Activated naive CD4-positive, alpha-beta T cell treated with anti-CD3 and anti-CD28 coated beads, Interleukin-2, amount 50 U/mL, for 72 hours (primary cell): ENCODE results near the gene DIRAS2. TPM values are rescaled to one million over a fixed set of nuclear protein-coding genes. Genes with fewer than 3 reads are reported as not detected.
"Not testable (repeated sequence)": the region's sequence is repeated elsewhere in the genome, so short reads cannot be mapped to it uniquely, and the experiment has no call there.

Experiments used
- ATAC-seq, 2 donors: fragments of 150-1000 bp; cut with Tn5 transposase; 2 replicates each; pipeline ENCODE4 v1.10.0; 2021; ENCODE audit warnings: mild to moderate bottlenecking in 2 of 2, moderate library complexity in 2 of 2
- DNase-seq, 2 donors: peaks; one replicate each; pipeline ENCODE4 v3.0.0; 2021 to 2022; ENCODE audit warnings: low spot score in 2 of 2
- H3K27ac Mint-ChIP-seq, 2 donors: one replicate each; pipeline ENCODE4 v1.8.0; 2022; ENCODE audit warnings: mild to moderate bottlenecking in 2 of 2, mixed read lengths in 2 of 2
- H3K36me3 Mint-ChIP-seq, 2 donors: one replicate each; pipeline ENCODE4 v1.8.0; 2022; ENCODE audit warnings: mixed read lengths in 2 of 2
- H3K9me3 Mint-ChIP-seq, 2 donors: one replicate each; pipeline ENCODE4 v1.8.0; 2022; ENCODE audit warnings: mixed read lengths in 2 of 2
- total RNA-seq, 2 donors: library from RNA; stranded (reverse); gene quantifications; one replicate each; pipeline ENCODE4 v1.2.3, GENCODE V29; 2022

DIRAS2 gene
- not detected for total RNA-seq

GRCh38 chr9:90642570-90643539 is at the start of gene DIRAS2:
Gene DIRAS2 (minus strand): TSS chr9:90642824. CDS start chr9:90613827, 28,997 bp downstream.
- no peaks in the 10 kb centered on the region for H3K9me3 Mint-ChIP-seq
- no peak within 1 kb of the TSS for H3K27ac Mint-ChIP-seq
- H3K36me3 Mint-ChIP-seq, result peaks cover 0 to 5% of the 10 kb centered on the region in 2 donors
- ATAC-seq, result peak; percentile 39 to 91
- DNase-seq, result peak in 1 of 2 donors; percentile 38

- peaks cover 8 to 9% of the 10 kb centered on the region in 2 donors for H3K9me3 Mint-ChIP-seq
- DNase-seq (no peak), ATAC-seq (no peak)
- H3K36me3 Mint-ChIP-seq, result peaks cover 0 to 5% of the 10 kb centered on the region in 2 donors
- H3K27ac Mint-ChIP-seq, result no peak overlapping the region
Measured at GRCh38 chr9:90684736-90685135, 42.1 kb upstream of the DIRAS2 start.

GRCh38 chr9:90684106-90684505 is 41.5 kb upstream of the DIRAS2 start:
- Mint-ChIP-seq H3K9me3 (peaks cover 8% of the 10 kb centered on the region in 2 donors), H3K27ac (no peak overlapping the region), H3K36me3 (peaks cover 0 to 4% of the 10 kb centered on the region in 2 donors)
- DNase-seq (no peak), ATAC-seq (no peak)

- DNase-seq (no peak), ATAC-seq (no peak)
- Mint-ChIP-seq H3K27ac (no peak overlapping the region), H3K36me3 (no peaks in the 10 kb centered on the region), H3K9me3 (no peaks in the 10 kb centered on the region)
Measured at GRCh38 chr9:90680534-90680933, 37.9 kb upstream of the DIRAS2 start.

- ATAC-seq (no peak), DNase-seq (no peak)
- peaks cover 0 to 4% of the 10 kb centered on the region in 2 donors for H3K36me3 Mint-ChIP-seq
- H3K27ac Mint-ChIP-seq, result no peak overlapping the region
- peaks cover 0 to 6% of the 10 kb centered on the region in 2 donors for H3K9me3 Mint-ChIP-seq
Measured at GRCh38 chr9:90665072-90665471, 22.4 kb upstream of the DIRAS2 start.

- H3K9me3 Mint-ChIP-seq, result peaks cover 0 to 9% of the 10 kb centered on the region in 2 donors
- DNase-seq (no peak), ATAC-seq (no peak)
- H3K27ac Mint-ChIP-seq, result no peak overlapping the region
- H3K36me3 Mint-ChIP-seq, result no peaks in the 10 kb centered on the region
Measured at GRCh38 chr9:90659650-90660364, 17.2 kb upstream of the DIRAS2 start.

GRCh38 chr9:90658783-90659182 is 16.2 kb upstream of the DIRAS2 start:
- DNase-seq, result no peak
- Mint-ChIP-seq H3K9me3 (peaks cover 0 to 8% of the 10 kb centered on the region in 2 donors), H3K27ac (no peak overlapping the region), H3K36me3 (no peaks in the 10 kb centered on the region)
- ATAC-seq, result no peak

- Mint-ChIP-seq H3K27ac (no peak overlapping the region), H3K36me3 (no peaks in the 10 kb centered on the region), H3K9me3 (peaks cover 0 to 8% of the 10 kb centered on the region in 2 donors)
- ATAC-seq (no peak), DNase-seq (no peak)
Measured at GRCh38 chr9:90658181-90658580, 15.6 kb upstream of the DIRAS2 start.

- not testable (repeated sequence) for ATAC-seq, H3K36me3 Mint-ChIP-seq
Measured at GRCh38 chr9:90656876-90657275, 14.3 kb upstream of the DIRAS2 start.

GRCh38 chr9:90651246-90651645 is 8.6 kb upstream of the DIRAS2 start:
- ATAC-seq (no peak), DNase-seq (no peak)
- H3K36me3 Mint-ChIP-seq, result peaks cover 0 to 18% of the 10 kb centered on the region in 2 donors
- H3K9me3 Mint-ChIP-seq, result peaks cover 12% of the 10 kb centered on the region in 2 donors
- H3K27ac Mint-ChIP-seq, result no peak overlapping the region

More at GRCh38 chr9:90656876-90657275, 14.3 kb upstream of the DIRAS2 start:
- not testable (repeated sequence) for DNase-seq, H3K27ac Mint-ChIP-seq, H3K9me3 Mint-ChIP-seq

- DNase-seq (no peak), ATAC-seq (no peak)
- Mint-ChIP-seq H3K27ac (no peak overlapping the region), H3K9me3 (peaks cover 8 to 12% of the 10 kb centered on the region in 2 donors), H3K36me3 (peaks cover 0 to 18% of the 10 kb centered on the region in 2 donors)
Measured at GRCh38 chr9:90647843-90648242, 5.2 kb upstream of the DIRAS2 start.

GRCh38 chr9:90645721-90646120 is 3.1 kb upstream of the DIRAS2 start:
- Mint-ChIP-seq H3K27ac (no peak overlapping the region), H3K9me3 (peaks cover 5 to 7% of the 10 kb centered on the region in 2 donors), H3K36me3 (peaks cover 0 to 18% of the 10 kb centered on the region in 2 donors)
- ATAC-seq (no peak), DNase-seq (no peak)

GRCh38 chr9:90641884-90642487 is 638 bp downstream of the DIRAS2 start:
- no peak for DNase-seq
- H3K27ac Mint-ChIP-seq, result no peak overlapping the region

GRCh38 chr9:90641086-90641485 is 1.5 kb downstream of the DIRAS2 start:
- Mint-ChIP-seq H3K36me3 (no peaks in the 10 kb centered on the region), H3K27ac (no peak overlapping the region), H3K9me3 (no peaks in the 10 kb centered on the region)
- DNase-seq (no peak), ATAC-seq (no peak)

More at GRCh38 chr9:90641884-90642487, 638 bp downstream of the DIRAS2 start:
- no peaks in the 10 kb centered on the region for H3K36me3 Mint-ChIP-seq
- no peak for ATAC-seq
- no peaks in the 10 kb centered on the region for H3K9me3 Mint-ChIP-seq

- Mint-ChIP-seq H3K9me3 (no peaks in the 10 kb centered on the region), H3K36me3 (no peaks in the 10 kb centered on the region), H3K27ac (no peak overlapping the region)
- no peak for ATAC-seq
- DNase-seq, result no peak
Measured at GRCh38 chr9:90640361-90640760, 2.3 kb downstream of the DIRAS2 start.

GRCh38 chr9:90637626-90638025 is 5.0 kb downstream of the DIRAS2 start:
- Mint-ChIP-seq H3K36me3 (no peaks in the 10 kb centered on the region), H3K9me3 (no peaks in the 10 kb centered on the region), H3K27ac (no peak overlapping the region)
- ATAC-seq, result no peak
- DNase-seq, result no peak
